Stomach smooth muscle (tissue), 2 donors: ENCODE data around the gene CIRBP.

Experiments used
- H3K27ac ChIP-seq: one replicate; pipeline ENCODE4 v1.7.0; 2013; ENCODE audit warnings: mild to moderate bottlenecking, low read length, inconsistent platforms
- H3K27me3 ChIP-seq, 2 donors: one replicate each; pipeline ENCODE4 v1.7.0; 2013; ENCODE audit warnings: low read length in 2 of 2; ENCODE audit not compliant: insufficient read depth in 2 of 2, control insufficient read depth in 1 of 2
- H3K36me3 ChIP-seq, 2 donors: one replicate each; pipeline ENCODE4 v1.7.0; 2013; ENCODE audit warnings: low read length in 2 of 2; ENCODE audit not compliant: control insufficient read depth in 2 of 2, insufficient read depth in 2 of 2
- H3K4me1 ChIP-seq: one replicate; pipeline ENCODE4 v1.7.0; 2013; ENCODE audit warnings: low read length; ENCODE audit not compliant: control insufficient read depth, insufficient read depth
- H3K4me3 ChIP-seq, 2 donors: one replicate each; pipeline ENCODE4 v1.7.0; 2013; ENCODE audit warnings: low read length in 2 of 2
- H3K9ac ChIP-seq, 2 donors: one replicate each; pipeline ENCODE4 v1.7.0; 2013; ENCODE audit warnings: low read length in 2 of 2, mild to moderate bottlenecking in 1 of 2
- H3K9me3 ChIP-seq, 2 donors: one replicate each; pipeline ENCODE4 v1.7.0; 2013; ENCODE audit warnings: low read length in 2 of 2; ENCODE audit not compliant: control insufficient read depth in 2 of 2
- donor health status: healthy.
- donor health status: Pancreatic carcinoma.

CIRBP gene

GRCh38 chr19:1269065-1269477 is at the start of gene CIRBP:
CIRBP (plus strand) TSS chr19:1269332; CDS start chr19:1270934, 1,602 bp downstream.
- peak within 1 kb of the TSS; percentile 90 to 99 for H3K4me3 ChIP-seq
- peaks cover 28 to 29% of the 10 kb centered on the region in 2 donors for H3K36me3 ChIP-seq
- peaks cover 86% of the 10 kb centered on the region for H3K4me1 ChIP-seq
- H3K9ac ChIP-seq = peak within 1 kb of the TSS; percentile 86 to 95
- no peaks in the 10 kb centered on the region for H3K9me3 ChIP-seq
- peak within 1 kb of the TSS; percentile 87 for H3K27ac ChIP-seq
- H3K27me3 ChIP-seq = no peaks in the 10 kb centered on the region

- H3K4me3 ChIP-seq = no peak overlapping the region
- peaks cover 55% of the 10 kb centered on the region for H3K4me1 ChIP-seq
- no peaks in the 10 kb centered on the region for H3K9me3 ChIP-seq
- no peak overlapping the region for H3K9ac ChIP-seq
- H3K27ac ChIP-seq = no peak overlapping the region
- peaks cover 14 to 16% of the 10 kb centered on the region in 2 donors for H3K36me3 ChIP-seq
- H3K27me3 ChIP-seq = no peaks in the 10 kb centered on the region
Observed at GRCh38 chr19:1219786-1220476, 49.2 kb upstream of the CIRBP start.

GRCh38 chr19:1220477-1220930 is 48.6 kb upstream of the CIRBP start:
- no peaks in the 10 kb centered on the region for H3K27me3 ChIP-seq
- H3K9ac ChIP-seq = no peak overlapping the region
- H3K36me3 ChIP-seq = peaks cover 14 to 16% of the 10 kb centered on the region in 2 donors
- H3K27ac ChIP-seq = no peak overlapping the region
- H3K4me1 ChIP-seq = peaks cover 50% of the 10 kb centered on the region
- no peaks in the 10 kb centered on the region for H3K9me3 ChIP-seq
- no peak overlapping the region for H3K4me3 ChIP-seq

GRCh38 chr19:1220976-1221903 is 47.9 kb upstream of the CIRBP start:
- Histone ChIP-seq H3K27me3 (no peaks in the 10 kb centered on the region), H3K9me3 (no peaks in the 10 kb centered on the region), H3K27ac (no peak overlapping the region), H3K9ac (peak overlapping the region in 1 of 2 donors; percentile 21), H3K4me3 (no peak overlapping the region), H3K36me3 (peaks cover 14 to 16% of the 10 kb centered on the region in 2 donors), H3K4me1 (peaks cover 43% of the 10 kb centered on the region)

- H3K9ac ChIP-seq = peak overlapping the region in 1 of 2 donors; percentile 21
- H3K4me3 ChIP-seq = no peak overlapping the region
- H3K9me3 ChIP-seq = no peaks in the 10 kb centered on the region
- no peak overlapping the region for H3K27ac ChIP-seq
- H3K27me3 ChIP-seq = no peaks in the 10 kb centered on the region
- H3K4me1 ChIP-seq = peaks cover 38% of the 10 kb centered on the region
- peaks cover 14 to 16% of the 10 kb centered on the region in 2 donors for H3K36me3 ChIP-seq
Observed at GRCh38 chr19:1221904-1222255, 47.3 kb upstream of the CIRBP start.

- H3K36me3 ChIP-seq = peaks cover 16 to 18% of the 10 kb centered on the region in 2 donors
- no peak overlapping the region for H3K27ac ChIP-seq
- no peak overlapping the region for H3K4me3 ChIP-seq
- H3K9ac ChIP-seq = no peak overlapping the region
- no peaks in the 10 kb centered on the region for H3K27me3 ChIP-seq
- H3K9me3 ChIP-seq = no peaks in the 10 kb centered on the region
- H3K4me1 ChIP-seq = peaks cover 33% of the 10 kb centered on the region
Observed at GRCh38 chr19:1222394-1222793, 46.7 kb upstream of the CIRBP start.

GRCh38 chr19:1223018-1223855 is 45.9 kb upstream of the CIRBP start:
- no peaks in the 10 kb centered on the region for H3K27me3 ChIP-seq
- no peak overlapping the region for H3K27ac ChIP-seq
- no peaks in the 10 kb centered on the region for H3K9me3 ChIP-seq
- H3K4me3 ChIP-seq = no peak overlapping the region
- H3K9ac ChIP-seq = peak overlapping the region in 1 of 2 donors; percentile 14
- H3K4me1 ChIP-seq = peaks cover 27% of the 10 kb centered on the region
- peaks cover 16 to 18% of the 10 kb centered on the region in 2 donors for H3K36me3 ChIP-seq

- Histone ChIP-seq H3K36me3 (peaks cover 16 to 18% of the 10 kb centered on the region in 2 donors), H3K27ac (no peak overlapping the region), H3K27me3 (no peaks in the 10 kb centered on the region), H3K4me1 (peaks cover 18% of the 10 kb centered on the region), H3K4me3 (no peak overlapping the region), H3K9ac (no peak overlapping the region), H3K9me3 (no peaks in the 10 kb centered on the region)
Observed at GRCh38 chr19:1224047-1224825, 44.9 kb upstream of the CIRBP start.

GRCh38 chr19:1224847-1225246 is 44.3 kb upstream of the CIRBP start:
- Histone ChIP-seq H3K36me3 (peaks cover 16 to 18% of the 10 kb centered on the region in 2 donors), H3K27ac (no peak overlapping the region), H3K9ac (no peak overlapping the region), H3K4me3 (no peak overlapping the region), H3K4me1 (peaks cover 18% of the 10 kb centered on the region), H3K27me3 (no peaks in the 10 kb centered on the region), H3K9me3 (no peaks in the 10 kb centered on the region)
